ENCODE data around the gene LDLRAD3.

GRCh38 chr11:35934271-35934670 lies 9.6 kb upstream of the LDLRAD3 start:
- TF ChIP-seq, protein P1, sequence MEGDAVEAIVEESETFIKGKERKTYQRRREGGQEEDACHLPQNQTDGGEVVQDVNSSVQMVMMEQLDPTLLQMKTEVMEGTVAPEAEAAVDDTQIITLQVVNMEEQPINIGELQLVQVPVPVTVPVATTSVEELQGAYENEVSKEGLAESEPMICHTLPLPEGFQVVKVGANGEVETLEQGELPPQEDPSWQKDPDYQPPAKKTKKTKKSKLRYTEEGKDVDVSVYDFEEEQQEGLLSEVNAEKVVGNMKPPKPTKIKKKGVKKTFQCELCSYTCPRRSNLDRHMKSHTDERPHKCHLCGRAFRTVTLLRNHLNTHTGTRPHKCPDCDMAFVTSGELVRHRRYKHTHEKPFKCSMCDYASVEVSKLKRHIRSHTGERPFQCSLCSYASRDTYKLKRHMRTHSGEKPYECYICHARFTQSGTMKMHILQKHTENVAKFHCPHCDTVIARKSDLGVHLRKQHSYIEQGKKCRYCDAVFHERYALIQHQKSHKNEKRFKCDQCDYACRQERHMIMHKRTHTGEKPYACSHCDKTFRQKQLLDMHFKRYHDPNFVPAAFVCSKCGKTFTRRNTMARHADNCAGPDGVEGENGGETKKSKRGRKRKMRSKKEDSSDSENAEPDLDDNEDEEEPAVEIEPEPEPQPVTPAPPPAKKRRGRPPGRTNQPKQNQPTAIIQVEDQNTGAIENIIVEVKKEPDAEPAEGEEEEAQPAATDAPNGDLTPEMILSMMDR (IDR thresholded peaks at IDR 0.05), result no peak
- TF ChIP-seq EP300 (IDR thresholded peaks at IDR 0.05), result no peak
- no peak for TF ChIP-seq POLR2A (IDR thresholded peaks at IDR 0.05)
